HG03175 (cell line): ENCODE data around the gene GBF1.

Source experiments
- ATAC-seq: cut with Tn5 transposase; IDR thresholded peaks from one replicate; pipeline ENCODE4 v1.9.1; 2021; ENCODE audit warnings: mild to moderate bottlenecking, moderate library complexity; ENCODE audit not compliant: unreplicated experiment

The GBF1 gene

DNA sequence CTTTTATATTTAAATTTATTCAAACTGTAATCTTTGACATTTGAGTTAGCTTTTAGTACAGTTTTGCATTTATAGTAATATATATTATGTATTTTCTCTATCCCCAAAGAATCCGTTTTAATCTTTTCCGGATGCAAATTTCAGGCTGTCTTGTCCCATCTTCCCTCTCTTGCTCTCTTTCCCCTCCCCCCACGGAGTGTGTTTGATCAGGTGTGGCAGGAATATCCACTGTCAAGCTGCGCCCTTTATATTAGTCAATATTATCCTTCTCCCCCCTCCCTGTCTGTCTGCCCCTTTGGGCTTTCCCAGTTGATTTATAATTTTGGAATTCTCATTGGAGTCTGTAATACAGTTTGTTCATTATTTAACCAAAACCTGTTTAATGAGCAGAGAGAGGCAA lies 19.0 kb downstream of the GBF1 start:
- ATAC-seq = no peak

DNA sequence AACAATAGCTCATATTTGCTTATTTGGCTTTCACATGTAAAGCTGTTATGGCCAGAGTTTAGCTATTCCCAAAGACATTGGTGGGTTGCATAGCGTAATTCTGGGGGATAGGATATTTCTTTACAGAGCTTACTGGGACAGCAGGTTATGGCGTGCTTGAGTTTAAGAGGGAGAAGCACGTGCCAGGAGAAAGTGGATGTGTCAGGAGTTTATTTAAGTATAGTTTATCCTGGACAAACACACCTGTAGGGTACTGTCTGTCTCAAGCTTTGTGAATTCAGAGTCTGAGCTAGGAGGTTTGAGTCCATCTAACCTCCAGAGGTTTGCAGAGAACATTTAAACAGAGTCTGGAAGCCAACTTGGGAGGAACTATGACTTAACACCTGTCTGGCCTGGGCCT lies 21.3 kb downstream of the GBF1 start:
- ATAC-seq = no peak

DNA sequence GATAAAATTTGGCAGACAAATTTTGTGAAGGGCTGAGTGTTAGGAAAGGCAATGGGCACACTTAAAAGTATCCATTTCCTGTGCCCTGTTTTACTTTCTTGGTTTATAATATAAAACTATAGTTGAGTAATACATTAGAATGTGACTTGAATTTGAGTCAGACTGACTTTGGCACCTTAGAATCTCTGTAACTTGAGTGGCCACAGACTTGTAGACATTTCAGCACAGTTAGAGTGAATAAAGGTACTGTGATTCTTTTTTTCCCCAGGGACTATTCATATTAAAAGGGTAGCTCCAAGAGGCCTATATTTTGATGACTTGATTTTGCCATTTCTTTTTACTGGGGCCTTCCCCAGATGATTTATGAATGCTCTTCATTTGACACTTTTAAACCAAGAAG lies 22.4 kb downstream of the GBF1 start:
- no peak for ATAC-seq

DNA sequence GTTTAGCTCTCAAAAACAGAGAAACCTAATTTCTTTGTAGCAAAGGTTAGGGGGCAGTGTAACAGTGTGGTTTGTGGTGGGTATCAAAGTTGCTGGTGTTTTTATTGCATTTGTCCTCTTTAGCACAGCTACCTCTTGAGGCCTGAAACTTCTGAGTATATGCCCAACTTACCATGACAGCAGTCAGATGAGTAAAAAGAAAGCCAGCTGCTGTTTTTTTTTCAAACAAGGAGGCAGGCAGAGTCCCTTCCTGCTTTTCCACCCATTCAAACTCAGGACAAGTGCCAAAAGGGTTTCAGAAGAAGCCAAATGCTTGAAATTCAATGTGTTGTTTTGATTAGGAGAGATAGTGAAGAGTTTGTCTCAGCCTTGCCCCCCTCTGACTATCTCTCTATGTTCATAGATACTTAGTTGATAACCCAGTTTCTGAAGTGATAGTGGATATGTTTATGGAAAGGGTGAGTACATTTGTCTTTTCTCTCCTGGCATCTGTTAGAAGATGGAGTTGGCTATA lies 23.1 kb downstream of the GBF1 start:
- ATAC-seq = no peak

DNA sequence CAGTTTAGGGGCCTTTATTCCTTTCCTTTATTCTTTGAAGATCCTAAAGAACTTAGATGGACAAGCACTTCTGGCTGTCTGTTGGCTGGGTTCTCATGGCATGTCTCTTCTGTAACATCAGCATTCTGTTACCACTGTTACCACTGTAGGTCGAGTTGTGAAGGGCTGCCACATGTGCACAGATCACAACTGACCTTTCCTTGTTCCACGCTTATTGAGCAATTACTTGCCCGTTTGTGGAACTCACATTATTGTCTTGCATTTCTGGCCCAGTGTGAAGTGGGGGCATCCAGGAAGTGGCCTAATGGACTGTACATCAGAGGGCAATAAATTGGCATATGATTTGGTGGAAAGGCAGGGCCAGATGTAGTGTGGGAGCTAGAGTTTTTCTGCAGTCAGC lies 23.7 kb downstream of the GBF1 start:
- no peak for ATAC-seq

DNA sequence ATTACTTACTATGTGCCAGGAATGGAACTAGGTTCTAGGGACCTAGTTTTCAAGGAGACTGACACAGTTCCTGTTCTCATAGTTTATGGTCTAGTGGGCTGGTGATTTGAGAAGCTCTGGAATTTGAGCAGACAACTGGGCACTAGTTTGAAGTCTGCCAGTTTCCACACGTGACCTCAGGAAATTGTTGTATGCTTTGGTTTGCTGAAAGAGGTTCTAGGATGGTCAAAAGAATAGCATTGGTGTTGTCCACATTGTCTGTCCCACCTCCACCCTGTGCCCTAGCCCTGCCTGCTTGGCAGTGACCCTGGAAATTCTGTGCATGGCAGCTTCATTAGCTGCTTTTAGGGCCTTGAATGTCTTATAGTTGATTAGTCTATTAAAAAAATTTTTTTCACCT lies 28.7 kb downstream of the GBF1 start:
- ATAC-seq = no peak

DNA sequence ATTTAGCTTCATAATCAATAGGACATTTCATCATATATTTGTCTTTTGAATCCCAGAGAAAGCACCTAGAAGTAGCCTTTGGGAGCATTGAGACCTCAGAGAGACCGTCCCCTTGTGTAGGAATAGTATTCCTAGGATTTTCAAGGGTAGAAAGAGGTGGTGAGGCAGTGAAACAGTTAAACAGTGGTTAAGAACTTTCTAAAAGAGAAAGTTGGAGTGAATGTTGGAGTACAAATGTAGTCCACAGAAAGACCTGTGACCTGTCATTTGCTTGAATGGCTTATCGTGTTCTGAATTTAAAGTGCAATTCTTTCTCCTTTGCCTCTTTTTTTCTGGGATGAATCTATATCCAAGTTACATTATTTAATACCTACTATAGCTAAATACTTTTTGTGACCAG lies 30.0 kb downstream of the GBF1 start:
- no peak for ATAC-seq

DNA sequence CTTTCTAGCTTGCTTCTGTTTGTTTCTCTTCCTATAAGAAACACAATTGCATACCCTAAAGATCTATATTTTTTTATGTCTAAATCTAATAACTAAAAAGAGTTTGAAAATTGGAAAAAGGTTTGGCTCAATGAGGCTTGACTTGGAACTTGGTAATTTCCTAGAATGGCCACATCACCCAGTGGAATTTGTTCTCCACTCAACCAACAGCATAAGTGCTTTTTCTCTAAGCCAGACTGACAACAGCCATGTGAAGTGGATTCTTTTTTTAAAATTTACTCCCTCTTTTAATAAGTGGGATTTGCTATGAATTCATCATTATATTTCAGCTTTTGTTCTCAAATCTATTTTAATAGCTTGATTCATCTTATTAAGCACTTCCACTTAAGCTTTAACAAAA lies 33.8 kb downstream of the GBF1 start:
- no peak for ATAC-seq

DNA sequence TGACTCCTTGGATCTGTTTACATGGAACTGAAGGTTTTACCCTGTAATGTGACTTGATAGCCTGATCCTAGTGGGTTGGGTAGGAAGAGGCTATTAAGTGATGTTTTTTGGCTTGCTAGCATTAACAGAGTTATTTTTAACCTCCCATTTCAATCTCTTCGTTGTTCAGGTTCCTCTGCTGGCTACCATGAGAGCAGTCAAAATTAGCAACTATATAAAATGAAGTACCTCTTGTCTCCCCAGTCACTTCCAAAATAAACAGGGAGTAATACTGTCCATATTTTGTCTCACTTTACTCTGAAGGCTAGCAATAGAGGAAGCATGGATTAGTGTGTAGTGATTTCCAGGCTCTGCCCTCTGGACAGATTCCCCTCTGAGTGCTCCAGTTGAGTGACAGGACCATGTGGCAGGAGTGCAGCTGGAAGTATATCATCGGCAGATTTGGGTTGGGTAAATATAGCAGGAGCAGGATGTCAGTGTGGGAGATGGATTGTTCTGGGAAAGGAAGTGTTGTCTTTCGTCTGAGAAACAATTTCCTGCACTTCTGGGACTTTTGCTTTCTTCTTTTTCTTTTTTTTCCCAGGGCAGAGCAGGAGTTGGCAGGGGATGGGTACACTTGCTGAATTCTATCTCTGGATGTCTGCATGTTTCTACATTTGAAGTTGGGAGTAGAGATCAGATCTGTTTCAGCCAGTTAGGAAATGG lies 35.2 kb downstream of the GBF1 start:
- no peak for ATAC-seq

DNA sequence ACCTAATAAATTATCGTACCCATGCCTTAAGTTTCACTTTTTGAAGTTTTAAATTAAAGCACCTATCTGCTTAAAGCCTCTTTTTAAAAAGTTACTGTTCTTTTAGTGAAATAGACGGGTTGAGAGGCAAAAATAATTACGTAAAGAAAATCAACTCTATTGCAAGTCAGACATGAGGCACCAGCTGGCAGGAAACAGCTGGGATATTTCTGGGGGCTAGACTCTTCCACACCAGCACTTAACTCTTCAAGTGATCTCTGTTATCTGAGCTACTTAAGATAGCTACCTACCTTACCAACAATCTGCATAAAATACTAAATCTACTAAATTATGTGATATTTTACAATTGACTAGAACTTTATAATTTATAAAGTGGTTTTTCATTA lies 35.8 kb downstream of the GBF1 start:
- no peak for ATAC-seq

DNA sequence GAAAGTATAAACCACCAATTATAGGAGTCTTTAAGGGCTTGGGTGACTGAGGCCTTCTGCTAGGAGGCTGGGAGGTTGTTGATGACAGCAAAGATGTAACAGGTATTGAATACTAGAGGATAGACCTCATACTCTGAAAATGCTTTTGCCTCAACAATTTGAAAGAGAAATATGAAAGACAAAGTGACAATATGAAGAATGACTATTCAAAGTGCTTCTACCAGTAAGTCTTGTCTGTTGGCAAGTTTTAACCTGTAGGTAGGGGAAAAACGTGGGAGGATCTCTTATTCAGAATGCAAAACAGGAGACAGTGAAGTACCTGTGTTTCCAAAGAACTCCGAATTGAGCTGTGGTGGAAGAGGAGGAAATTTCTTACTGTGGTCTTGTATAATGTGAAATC lies 38.2 kb downstream of the GBF1 start:
- no peak for ATAC-seq

DNA sequence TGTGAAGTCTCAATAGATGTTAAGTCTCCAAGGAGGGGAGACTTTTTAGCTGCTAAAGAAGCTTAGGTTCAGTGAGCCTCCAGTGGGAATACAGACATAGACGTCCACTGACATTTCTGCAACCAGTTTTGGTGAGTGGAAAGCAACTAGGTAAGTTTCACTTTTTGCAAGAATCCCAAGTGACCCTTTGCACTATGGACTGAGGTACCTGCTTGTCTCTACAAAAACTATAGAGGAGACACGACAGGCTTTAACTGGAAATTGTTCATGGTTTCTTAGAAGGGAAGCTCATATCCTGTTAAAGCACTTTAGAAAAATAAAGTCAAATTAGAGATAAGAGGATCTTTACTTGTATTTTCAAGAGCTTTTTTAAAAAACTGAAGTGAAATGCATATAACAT lies 38.6 kb downstream of the GBF1 start:
- ATAC-seq = no peak

DNA sequence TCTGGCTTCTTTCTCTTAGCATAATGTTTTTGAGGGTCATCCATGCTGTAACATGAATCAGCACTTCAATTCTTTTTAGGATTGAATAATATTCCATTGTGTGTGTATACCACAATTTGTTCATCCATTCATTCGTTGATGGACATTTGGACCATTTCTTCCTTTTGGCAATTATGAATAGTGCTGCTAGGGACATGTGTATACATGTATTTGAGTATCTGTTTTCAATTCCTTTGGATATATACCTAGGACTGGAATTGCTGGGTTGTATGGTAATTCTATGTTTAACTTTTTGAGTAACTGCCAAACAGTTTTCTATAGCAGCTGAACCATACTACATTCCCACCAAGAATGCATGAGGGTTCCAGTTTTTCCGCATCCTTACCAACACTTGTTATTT lies 39.2 kb downstream of the GBF1 start:
- ATAC-seq = no peak

DNA sequence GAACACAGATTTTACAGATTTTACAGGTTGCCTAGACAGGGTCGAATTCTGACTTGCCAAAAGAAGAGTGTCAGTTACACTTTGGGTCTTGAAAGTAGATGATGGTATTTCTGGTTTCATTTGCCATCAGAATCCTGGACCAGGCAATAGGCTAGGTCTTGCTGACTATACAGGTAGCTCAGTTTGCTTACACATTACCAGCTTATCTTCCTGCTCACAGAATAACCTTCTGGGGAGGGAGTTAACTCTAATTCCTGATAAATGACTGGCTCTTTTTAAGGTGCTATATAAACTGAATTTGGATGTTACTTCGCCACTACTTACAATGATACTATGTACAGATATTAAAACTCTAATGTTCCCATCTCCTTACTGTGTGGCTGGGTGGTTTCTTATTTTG lies 39.8 kb downstream of the GBF1 start:
- ATAC-seq = no peak

DNA sequence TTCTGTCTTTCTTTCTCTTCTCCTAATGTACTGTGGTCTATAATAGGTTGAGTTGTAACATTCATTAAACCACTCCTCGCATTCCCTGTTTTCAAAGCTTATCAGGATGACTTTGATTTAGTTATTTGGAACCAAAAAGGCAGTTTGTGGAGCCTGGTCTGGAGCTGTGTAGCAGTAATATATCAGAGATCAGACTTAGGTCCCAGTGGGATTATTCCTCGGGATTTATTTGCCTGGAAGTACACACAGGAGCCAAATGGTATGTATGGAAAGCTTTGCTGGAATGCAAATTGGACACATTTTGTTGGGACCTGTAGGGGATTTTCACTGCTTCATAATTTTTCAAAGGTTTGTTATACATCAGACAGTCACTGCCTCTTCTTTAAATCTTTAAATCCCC lies 40.9 kb downstream of the GBF1 start:
- no peak for ATAC-seq

DNA sequence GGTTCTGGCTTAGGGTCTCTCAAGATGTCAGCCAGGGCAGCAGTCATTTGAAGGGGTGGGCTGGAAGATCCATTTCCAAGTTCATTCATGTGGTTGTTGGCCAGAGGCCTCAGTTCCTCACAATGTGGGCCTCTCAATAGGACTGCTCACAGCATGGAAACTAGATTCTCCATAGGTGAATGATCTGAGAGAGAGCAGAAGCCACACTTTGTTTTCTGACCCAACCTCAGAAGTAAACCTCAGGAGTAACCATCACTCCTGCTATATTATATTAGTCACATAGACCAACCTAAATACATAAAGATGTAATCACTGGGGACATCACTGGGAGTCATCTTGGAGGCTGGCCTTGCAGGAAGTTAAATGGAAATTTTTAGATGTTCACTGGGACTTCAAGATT lies 42.2 kb downstream of the GBF1 start:
- no peak for ATAC-seq

DNA sequence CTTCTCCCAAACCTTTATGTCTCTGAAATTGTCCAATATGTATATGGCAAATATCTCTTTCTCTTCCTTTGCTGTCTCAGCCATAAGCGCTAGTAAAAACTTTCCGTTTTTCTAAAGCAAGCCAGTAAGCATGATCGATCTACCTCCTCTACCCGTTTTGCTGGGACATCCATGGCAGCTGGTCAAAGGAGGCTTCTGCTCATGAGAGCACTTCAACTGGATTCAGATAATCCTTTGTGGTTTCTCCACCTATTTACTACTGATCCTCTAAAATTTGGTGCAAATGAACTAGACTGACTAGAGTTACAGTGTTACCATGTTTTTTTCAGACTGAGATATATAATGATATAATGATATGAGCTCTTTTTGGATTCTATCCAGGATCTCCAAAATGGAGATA lies 42.7 kb downstream of the GBF1 start:
- no peak for ATAC-seq

DNA sequence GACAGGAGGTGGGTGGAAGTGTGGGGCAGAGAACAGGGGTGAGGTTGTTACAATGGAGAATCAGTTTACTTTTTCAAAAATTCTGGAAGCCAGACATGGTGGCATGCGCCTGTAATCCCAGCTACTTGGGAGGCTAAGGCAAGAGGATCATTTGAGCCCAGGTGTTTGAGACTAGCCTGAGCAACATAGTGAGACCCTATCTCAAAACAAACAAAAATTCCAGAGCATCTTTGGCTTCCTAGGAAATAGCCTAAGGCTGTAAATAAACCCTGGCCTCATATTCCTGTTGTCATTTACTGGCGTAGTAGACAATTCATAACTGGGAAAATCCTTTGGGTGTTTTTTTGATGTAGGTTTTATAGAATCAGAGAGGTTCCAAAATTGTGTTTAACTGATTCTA lies 44.0 kb downstream of the GBF1 start:
- ATAC-seq = no peak

DNA sequence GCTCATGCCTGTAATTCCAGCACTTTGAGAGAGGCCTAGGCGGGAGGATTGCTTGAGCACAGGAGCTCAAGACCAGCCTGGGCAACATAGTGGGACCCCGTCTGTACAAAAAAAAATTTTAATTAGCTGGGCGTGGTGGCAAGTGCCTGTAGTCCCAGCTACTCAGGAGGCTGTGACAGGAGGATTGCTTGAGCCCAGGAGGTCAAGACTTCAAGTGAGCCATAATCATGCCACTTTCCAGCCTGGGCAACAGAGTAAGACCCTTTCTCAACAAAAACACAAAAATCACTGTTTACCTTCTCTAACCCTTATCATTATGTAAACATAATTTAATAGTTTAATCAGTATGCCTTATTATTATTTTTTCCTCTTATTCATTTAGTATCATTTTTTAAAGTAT lies 44.5 kb downstream of the GBF1 start:
- ATAC-seq = no peak

DNA sequence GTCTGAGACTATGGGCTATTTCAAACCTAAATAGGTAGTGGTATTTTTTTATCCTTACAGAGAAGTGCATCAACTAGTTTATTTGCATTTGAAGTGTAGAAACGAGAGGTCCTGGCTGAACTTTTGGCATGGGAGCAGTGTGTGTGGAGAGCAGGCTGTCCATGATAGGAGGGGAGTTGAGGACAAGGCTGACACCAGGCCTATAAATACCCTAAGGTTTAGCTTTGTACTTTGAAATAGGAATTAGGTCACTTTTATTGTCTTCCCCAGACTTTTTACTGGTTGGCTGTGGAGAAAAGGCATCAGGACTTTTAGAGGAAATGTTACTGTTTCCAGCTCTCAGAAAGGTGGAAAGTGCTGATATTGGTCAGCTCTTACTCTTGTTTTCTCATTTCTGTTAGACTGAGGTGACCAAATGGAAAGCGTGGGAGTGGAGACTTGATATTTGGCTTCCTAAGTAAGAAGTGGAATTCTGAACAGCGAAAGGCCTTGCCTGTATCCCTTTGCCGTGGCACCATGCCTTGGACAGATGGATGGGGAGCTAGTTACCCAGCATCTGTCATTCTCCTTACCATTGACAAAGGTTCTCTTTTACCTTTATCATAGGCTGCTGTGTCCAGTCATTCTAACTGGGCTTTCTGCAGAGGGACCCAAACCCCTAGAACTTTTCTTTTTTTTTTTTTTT lies 46.0 kb downstream of the GBF1 start:
- ATAC-seq = no peak

DNA sequence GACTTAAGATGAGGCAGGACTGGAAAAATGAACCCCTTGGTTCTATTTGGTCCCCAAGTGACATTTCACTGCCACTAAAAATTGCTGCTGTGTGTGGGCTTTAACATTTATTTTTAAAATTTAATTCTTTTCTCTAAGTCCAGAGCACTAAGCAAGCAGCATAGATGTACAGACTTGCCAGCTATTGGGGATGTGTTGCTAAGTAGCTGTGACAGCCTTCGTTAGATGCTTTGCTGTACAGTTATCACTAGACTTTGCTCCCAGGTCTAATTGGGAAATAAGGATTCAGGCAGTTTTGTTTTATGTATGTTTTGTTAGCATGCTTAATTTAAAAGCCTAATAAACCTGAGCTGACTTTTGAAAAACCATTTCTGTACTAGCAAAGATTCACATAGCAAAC lies 51.8 kb downstream of the GBF1 start:
- ATAC-seq = no peak

DNA sequence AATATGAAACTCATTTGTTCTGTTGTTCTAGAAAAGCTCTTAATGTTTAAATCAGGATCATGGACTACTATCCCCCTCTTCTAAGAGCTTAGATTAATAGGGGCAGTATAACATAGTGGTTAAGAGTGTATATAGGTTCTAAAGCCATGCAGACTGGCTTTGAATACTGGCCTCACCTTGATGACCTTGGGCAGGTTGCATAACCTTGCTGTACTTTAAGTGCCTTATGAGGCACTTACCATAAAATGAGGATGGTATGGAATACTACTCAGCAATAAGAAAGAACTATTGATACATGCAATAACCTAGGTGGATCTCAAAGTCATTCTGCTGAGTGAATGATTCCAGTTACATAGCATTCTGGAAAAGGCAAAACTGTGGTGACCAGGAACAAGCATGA lies 53.6 kb downstream of the GBF1 start:
- ATAC-seq = no peak

DNA sequence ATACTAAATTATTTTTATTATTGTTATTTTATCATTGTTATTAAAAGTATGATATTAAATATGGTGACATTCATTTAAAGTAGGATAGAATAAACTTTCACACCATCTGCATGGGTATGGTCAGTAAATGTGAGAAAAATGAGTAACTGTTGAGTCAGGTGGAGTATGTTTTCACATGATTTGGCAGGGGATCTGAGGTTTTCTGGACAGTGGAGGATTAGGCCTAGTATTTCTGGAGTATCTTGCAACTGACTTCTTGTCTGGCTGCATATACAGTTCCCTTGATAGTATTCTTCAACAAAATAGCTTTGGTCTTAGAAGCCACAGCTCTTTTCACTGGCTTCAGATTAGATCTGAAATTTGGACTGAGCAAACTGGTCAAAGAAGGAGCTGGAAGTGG lies 54.5 kb downstream of the GBF1 start:
- ATAC-seq = no peak
